ENCODE results near the gene HES4.
A peak's percentile ranks its signal among the peaks of the same experiment; 100 is the strongest.

The HES4 gene

DNA sequence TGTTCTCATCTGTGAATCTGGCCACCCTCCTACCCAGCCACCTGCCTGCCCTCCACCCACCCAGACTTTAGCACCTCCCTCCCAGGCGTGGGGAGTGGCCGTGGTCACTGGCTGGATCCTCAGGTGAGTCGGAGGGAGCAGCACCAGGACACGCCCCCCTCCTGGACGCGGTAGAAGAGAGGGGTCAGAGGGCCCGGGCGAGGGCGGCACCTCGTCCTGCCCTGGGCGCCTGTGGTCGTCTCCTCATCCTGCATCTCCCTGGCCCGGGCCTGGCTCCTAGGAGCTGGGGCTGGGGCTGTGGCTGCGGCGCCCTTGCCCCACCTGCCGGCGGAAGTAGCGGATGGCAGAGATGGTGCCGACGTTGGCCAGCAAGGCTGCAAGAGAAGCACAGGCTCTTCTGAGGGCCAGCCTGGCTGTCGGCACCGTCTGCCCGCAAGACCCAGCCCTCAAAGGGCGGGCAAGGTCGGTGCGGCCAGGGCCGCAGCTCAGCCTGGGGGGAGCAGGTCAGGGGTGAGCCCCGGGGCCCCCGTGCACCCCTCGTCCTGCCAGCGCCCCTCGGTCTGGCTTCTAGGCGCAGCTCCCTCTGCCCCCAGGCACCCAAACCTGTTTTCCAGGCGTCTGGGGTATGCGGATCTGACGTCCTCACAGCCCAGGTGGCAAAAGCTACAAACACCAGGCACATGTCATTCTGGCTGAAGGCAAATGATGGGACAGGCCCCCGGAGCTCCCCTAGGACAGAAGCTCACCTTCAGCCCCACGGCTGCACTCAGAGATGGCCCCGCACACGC lies 23.8 kb downstream of the HES4 start:
- no peaks in the 10 kb centered on the region for H3K27me3 ChIP-seq (ENCODE audit: insufficient read depth, poor library complexity, severe bottlenecking)
- H3K36me3 ChIP-seq (ENCODE audit: low read depth): no peaks in the 10 kb centered on the region
- TF ChIP-seq, protein P1, sequence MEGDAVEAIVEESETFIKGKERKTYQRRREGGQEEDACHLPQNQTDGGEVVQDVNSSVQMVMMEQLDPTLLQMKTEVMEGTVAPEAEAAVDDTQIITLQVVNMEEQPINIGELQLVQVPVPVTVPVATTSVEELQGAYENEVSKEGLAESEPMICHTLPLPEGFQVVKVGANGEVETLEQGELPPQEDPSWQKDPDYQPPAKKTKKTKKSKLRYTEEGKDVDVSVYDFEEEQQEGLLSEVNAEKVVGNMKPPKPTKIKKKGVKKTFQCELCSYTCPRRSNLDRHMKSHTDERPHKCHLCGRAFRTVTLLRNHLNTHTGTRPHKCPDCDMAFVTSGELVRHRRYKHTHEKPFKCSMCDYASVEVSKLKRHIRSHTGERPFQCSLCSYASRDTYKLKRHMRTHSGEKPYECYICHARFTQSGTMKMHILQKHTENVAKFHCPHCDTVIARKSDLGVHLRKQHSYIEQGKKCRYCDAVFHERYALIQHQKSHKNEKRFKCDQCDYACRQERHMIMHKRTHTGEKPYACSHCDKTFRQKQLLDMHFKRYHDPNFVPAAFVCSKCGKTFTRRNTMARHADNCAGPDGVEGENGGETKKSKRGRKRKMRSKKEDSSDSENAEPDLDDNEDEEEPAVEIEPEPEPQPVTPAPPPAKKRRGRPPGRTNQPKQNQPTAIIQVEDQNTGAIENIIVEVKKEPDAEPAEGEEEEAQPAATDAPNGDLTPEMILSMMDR (IDR thresholded peaks at IDR 0.05; ENCODE audit: poor library complexity, severe bottlenecking): peak; percentile 79
- H3K9me3 ChIP-seq (ENCODE audit: severe bottlenecking): no peaks in the 10 kb centered on the region
- no peaks in the 10 kb centered on the region for H3K4me1 ChIP-seq (ENCODE audit: insufficient read depth, poor library complexity, severe bottlenecking)
- H3K4me3 ChIP-seq (ENCODE audit: severe bottlenecking): peak overlapping the region; percentile 29
- H3K27ac ChIP-seq (ENCODE audit: poor library complexity, severe bottlenecking): peak overlapping the region; percentile 52
- DNase-seq (ENCODE audit: low spot score) (no peak), ATAC-seq (ENCODE audit: low read depth) (peak; percentile 86)

DNA sequence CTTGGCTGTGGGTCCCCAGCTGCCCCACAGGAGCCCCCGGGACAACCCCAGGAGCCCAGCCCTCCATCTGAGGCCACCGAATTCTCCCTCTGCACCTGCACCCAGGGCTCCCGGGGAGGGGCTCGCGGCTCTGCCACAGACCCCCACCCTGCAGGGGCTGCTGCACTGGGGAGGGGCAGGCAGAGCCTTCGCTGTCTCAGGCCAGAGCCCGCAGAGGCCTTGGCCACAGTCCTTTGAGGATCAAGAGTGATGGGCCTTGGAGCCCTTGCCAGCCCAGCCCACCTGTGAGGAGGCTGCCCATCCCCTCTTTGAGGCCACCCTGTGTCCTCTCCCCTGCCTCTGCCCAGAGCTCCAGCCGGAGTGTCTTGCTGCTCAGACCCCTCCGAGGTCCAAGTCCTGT lies 24.5 kb downstream of the HES4 start:
- no peak for ATAC-seq (ENCODE audit: low read depth)
- Histone ChIP-seq H3K27me3 (ENCODE audit: insufficient read depth, poor library complexity, severe bottlenecking) (no peaks in the 10 kb centered on the region), H3K27ac (ENCODE audit: poor library complexity, severe bottlenecking) (peak overlapping the region; percentile 52), H3K36me3 (ENCODE audit: low read depth) (no peaks in the 10 kb centered on the region), H3K4me1 (ENCODE audit: insufficient read depth, poor library complexity, severe bottlenecking) (no peaks in the 10 kb centered on the region), H3K9me3 (ENCODE audit: severe bottlenecking) (no peaks in the 10 kb centered on the region), H3K4me3 (ENCODE audit: severe bottlenecking) (no peak overlapping the region)
- no peak for DNase-seq (ENCODE audit: low spot score)
- TF ChIP-seq, protein P1 (IDR thresholded peaks at IDR 0.05; ENCODE audit: poor library complexity, severe bottlenecking): no peak

DNA sequence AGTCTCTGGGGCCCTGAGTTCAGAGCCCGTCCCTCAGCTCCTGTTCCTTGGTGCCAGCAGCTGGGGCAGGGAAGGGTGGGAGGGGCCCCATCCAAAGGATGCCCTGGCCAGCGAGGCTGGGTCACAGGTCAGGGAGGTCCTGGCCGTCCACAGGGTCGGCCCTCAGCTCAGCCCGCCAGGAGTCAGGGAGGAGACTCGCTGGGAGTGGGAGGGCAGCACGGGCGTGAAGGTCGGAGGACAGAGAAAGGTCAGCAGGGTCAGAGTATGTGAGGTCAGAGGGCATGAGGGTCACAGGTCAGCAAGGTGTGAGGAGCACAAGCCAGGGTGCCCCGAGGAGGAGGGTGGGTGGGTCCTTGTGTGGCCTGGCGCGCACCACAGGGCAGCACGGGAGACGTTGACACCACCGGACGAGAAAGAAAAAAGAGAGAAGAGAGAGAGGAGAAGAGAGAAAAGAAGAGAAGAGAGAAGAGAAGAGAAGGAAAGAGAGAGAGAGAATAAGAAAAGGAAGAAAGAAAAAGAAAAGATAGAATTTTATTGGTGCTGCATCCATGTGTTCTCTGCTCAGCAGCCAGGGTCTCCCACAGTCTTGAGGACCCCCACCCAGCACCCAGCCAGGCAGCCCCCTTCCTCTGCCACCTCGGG lies 25.1 kb downstream of the HES4 start:
- Histone ChIP-seq H3K27ac (ENCODE audit: poor library complexity, severe bottlenecking) (no peak overlapping the region), H3K9me3 (ENCODE audit: severe bottlenecking) (no peaks in the 10 kb centered on the region), H3K27me3 (ENCODE audit: insufficient read depth, poor library complexity, severe bottlenecking) (no peaks in the 10 kb centered on the region), H3K4me1 (ENCODE audit: insufficient read depth, poor library complexity, severe bottlenecking) (no peaks in the 10 kb centered on the region), H3K4me3 (ENCODE audit: severe bottlenecking) (no peak overlapping the region), H3K36me3 (ENCODE audit: low read depth) (no peaks in the 10 kb centered on the region)
- DNase-seq (ENCODE audit: low spot score) (no peak), ATAC-seq (ENCODE audit: low read depth) (no peak)
- TF ChIP-seq, protein P1 (IDR thresholded peaks at IDR 0.05; ENCODE audit: poor library complexity, severe bottlenecking): no peak

DNA sequence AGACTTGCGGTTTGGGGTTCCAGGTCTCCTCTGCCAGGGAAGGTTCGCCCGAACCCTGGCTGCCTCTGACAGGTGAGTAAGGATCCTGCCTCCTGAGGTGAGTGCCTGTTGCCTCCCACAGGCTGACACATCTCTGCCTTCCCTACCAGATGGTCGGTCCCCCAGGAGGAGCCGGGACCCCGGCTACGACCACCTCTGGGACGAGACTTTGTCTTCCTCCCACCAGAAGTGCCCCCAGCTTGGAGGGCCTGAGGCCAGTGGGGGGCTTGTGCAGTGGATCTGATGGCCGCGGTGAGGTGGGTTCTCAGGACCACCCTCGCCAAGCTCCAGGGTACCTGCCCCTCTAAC lies 25.6 kb downstream of the HES4 start:
- H3K4me1 ChIP-seq (ENCODE audit: insufficient read depth, poor library complexity, severe bottlenecking): no peaks in the 10 kb centered on the region
- no peaks in the 10 kb centered on the region for H3K9me3 ChIP-seq (ENCODE audit: severe bottlenecking)
- TF ChIP-seq, protein P1 (IDR thresholded peaks at IDR 0.05; ENCODE audit: poor library complexity, severe bottlenecking): no peak
- H3K27ac ChIP-seq (ENCODE audit: poor library complexity, severe bottlenecking): no peak overlapping the region
- no peaks in the 10 kb centered on the region for H3K27me3 ChIP-seq (ENCODE audit: insufficient read depth, poor library complexity, severe bottlenecking)
- no peaks in the 10 kb centered on the region for H3K36me3 ChIP-seq (ENCODE audit: low read depth)
- no peak overlapping the region for H3K4me3 ChIP-seq (ENCODE audit: severe bottlenecking)
- ATAC-seq (ENCODE audit: low read depth) (no peak), DNase-seq (ENCODE audit: low spot score) (no peak)
